HG02884 (cell line): ENCODE measurements around the gene ATRIP.

Experiments used
- ATAC-seq: cut with Tn5 transposase; IDR thresholded peaks from one replicate; pipeline ENCODE4 v1.9.1; 2021; ENCODE audit warnings: mild to moderate bottlenecking, moderate library complexity; ENCODE audit not compliant: unreplicated experiment

Gene ATRIP

GRCh38 chr3:48501196-48501595 is 54.7 kb downstream of the ATRIP start:
- ATAC-seq, result no peak

DNA sequence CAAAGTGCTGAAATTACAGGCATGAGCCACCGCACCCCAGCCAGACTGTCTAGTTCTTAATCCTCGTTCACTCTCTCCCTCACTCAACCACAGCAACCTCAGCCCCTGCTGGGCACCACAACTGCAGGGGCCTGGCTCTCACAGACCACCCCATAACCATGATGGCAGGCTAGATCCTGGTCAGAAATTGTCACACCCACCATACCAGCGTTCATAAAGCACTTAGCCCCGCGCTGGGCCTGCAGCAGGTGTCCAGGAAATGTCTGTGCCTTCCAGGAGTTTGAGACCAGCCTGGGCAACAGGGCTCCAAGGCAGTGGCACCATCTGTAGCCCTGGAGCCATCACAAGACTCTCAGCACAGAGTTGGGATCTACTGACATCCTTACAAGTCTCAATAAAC is 55.6 kb downstream of the ATRIP start:
- no peak for ATAC-seq

DNA sequence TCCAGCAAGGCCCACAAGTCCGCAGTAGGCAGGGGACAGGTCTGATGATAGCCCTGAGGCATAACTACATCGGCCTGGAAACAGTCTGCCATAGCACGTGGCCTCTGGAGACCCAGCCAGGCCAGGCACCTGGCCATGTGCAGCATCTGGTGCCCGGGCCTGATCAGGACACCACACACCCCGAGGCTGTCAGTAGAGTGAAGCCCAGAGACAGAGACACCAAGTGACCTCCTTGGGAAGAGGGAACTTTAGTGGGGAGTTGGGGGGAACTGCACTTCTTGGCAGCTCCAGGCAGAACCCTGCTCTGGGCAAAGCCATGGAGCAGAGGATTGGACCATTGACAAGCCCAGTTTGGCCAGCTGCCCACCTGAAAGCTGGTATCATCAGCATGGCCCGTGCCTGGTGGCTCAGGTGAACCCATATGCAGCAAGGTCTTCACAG is 56.2 kb downstream of the ATRIP start:
- no peak for ATAC-seq

DNA sequence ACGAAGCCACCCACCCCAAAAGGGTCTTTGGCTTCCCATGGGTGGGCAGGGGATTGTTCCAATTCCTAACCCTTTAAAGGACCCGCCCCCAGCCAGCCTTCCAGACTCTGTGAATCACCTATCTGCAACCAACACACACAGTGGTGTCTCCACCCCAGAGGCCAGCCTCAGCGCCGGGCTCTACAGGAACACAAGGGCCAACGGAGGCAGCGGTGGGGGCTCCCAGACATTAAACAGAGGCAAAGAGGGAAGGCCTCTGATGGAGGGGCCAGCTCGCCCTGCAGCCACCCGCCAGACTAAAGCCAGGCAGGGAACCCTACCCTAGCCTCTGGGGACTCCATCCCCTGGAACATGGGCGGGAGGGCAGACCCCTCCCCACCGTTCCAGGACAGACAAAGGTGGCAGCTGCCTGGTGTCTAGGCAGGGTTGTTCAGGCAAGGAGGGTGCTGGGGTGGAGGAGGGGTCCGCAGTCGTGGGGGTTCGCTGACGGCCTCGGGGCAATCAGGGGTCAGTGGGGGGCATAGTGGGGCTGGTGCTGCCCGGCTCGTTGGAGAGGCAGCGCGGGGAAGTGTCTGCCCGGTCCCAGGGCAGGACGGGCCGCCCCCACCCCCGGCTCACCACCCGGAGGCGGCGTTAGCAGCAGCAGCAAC is 57.0 kb downstream of the ATRIP start:
- no peak for ATAC-seq

- ATAC-seq, result no peak
Measured at GRCh38 chr3:48504051-48504946, 57.8 kb downstream of the ATRIP start, which contains the start of gene SHISA5. Gene SHISA5, minus strand, starts transcription at chr3:48504174. Its CDS starts 80 bp downstream, at chr3:48504094.

GRCh38 chr3:48505146-48505545 is 58.6 kb downstream of the ATRIP start:
- no peak for ATAC-seq

GRCh38 chr3:48505968-48506504 is 59.5 kb downstream of the ATRIP start:
- ATAC-seq, result no peak

GRCh38 chr3:48507256-48508061 is 60.9 kb downstream of the ATRIP start:
- ATAC-seq, result no peak

DNA sequence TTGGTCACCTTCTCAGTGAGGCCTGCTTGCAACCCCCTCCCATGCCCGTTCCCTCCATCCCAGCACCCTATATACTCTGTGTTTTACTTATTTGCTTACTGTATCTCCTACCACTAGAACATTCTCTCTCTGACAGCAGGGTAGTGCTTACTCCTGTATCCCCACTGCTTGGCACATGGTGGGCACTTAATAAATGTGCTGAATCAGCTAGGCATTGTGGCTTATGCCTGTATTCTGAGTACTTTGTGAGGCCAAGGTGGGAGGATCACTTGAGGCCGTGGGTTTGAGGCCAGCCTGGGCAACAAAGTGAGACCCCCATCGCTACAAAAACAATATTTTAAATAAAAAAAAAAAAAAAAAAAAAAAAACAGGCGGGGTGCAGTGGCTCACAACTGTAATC is 65.0 kb downstream of the ATRIP start:
- no peak for ATAC-seq

DNA sequence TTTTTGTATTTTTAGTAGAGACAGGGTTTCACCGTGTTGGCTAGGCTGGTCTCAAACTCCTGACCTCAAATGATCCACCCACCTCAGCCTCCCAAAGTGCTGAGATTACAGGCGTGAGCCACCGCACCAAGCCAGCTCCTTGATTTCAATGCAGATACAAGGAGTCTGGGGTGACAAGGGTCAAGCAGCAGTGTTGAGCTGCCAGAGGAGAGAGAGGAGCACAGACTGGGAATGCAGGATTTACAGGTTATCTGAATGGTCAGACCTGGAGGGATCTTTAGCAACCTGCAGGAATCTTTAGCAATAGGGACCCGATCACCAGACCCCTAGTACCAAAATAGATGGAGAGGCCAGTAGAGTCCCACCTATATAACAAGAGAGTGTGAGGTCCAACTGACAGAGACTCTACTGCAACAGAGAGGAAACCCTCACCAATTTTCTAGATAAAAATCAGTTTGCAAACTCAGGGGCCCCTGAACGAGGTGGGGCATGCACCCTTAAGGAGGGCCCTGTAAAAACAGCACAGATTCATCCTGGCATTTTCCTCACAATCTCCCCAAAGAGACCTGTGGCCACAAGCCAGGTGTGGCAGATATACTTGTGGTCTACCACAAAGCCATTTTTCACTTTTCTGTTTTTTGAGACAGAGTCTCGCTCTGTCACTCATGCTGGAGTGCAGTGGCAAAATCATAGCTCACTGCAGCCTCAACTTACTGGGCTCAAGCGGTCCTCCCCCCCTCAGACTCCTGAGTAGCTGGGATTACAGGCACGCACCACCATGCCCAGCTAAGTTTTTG is 68.1 kb downstream of the ATRIP start:
- no peak for ATAC-seq
